ENCODE results near the gene ZNF160.
"Not testable (repeated sequence)": the region's sequence is repeated elsewhere in the genome, so short reads cannot be mapped to it uniquely, and the experiment has no call there.

The ZNF160 gene

GRCh38 chr19:53103234-53104203 lies at the start of gene ZNF160:
ZNF160 (minus strand) TSS chr19:53103422; CDS start chr19:53086276, 17,146 bp downstream.
- peak; percentile 88 for DNase-seq (ENCODE audit: low read depth)
- peak within 1 kb of the TSS; percentile 92 for H3K4me3 ChIP-seq (ENCODE audit: low read depth, low read length)

GRCh38 chr19:53147645-53148044 lies 44.4 kb upstream of the ZNF160 start:
- DNase-seq (ENCODE audit: low read depth) = no peak
- H3K4me3 ChIP-seq (ENCODE audit: low read depth, low read length) = no peak overlapping the region

DNA sequence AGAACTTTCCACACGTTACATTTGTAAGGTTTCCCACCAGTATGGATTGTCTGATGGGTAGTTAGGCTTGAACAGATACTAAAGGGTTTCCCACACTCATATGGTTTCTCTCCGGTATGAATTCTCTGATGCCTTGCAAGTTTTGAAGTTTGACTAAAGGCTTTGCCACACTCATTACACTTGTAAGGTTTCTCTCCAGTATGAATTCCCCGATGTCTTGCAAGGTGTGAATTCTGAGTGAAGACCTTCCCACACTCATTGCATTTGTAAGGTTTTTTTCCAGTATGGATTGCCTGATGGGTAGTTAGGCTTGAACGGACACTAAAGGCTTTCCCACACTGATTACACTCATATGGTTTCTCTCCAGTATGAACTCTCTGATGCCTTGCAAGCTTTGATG lies 37.1 kb upstream of the ZNF160 start:
- no peak overlapping the region for H3K4me3 ChIP-seq (ENCODE audit: low read depth, low read length)
- DNase-seq (ENCODE audit: low read depth) = no peak

GRCh38 chr19:53136432-53136831 lies 33.2 kb upstream of the ZNF160 start:
- DNase-seq (ENCODE audit: low read depth) = no peak
- H3K4me3 ChIP-seq (ENCODE audit: low read depth, low read length) = no peak overlapping the region

DNA sequence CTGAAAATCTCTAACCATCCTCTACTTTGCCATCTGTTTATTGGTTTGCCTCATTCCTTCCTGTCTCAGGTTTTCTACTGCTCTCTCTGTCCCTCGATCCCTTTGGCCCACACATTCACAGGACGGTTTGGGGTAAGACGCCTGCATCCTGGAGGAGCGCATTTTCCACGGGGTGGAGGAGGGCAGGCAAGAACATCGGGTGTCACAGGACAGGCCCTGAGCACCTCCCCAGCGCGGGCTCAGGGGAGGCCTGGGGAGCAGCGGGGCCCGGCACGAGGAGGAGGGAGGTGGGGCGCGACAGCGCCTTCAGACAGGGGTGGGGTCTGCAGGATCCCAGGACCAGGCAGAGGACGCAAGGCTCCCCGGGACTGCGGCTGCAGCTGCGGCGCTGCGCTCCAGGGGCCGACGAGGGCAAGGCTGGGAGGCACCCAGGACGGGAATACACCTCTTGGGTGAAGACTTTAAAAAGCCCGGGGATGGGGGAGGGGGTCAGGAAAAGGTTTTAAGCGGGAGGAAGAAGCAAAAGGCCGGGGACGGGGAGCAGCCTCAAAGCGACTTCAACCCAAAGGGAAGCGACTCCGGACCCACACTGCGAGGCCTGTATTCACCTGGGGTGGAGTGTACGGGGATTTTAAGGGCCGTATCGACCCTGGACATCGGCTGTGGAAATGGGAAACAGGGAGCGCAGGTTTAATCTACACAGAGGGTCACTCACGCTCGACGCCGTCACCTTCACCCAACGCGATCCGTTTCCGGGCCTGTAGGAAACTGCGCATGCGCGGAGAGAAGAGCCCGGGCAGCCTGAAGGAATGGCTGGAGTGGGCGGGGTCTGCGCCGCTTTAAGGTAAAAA lies 29.1 kb upstream of the ZNF160 start, which contains the start of gene ZNF415:
TSS of gene ZNF415 (minus strand) at position 770 of the 851 bp plus-strand sequence. CDS start 10,234 bp downstream, outside the sequence.
- peak within 1 kb of the TSS; percentile 78 for H3K4me3 ChIP-seq (ENCODE audit: low read depth, low read length)
- peak; percentile 43 for DNase-seq (ENCODE audit: low read depth)

- H3K4me3 ChIP-seq (ENCODE audit: low read depth, low read length) = peak overlapping the region; percentile 78
- no peak for DNase-seq (ENCODE audit: low read depth)
These were observed 28.5 kb upstream of the ZNF160 start for GRCh38 chr19:53131727-53132126.

DNA sequence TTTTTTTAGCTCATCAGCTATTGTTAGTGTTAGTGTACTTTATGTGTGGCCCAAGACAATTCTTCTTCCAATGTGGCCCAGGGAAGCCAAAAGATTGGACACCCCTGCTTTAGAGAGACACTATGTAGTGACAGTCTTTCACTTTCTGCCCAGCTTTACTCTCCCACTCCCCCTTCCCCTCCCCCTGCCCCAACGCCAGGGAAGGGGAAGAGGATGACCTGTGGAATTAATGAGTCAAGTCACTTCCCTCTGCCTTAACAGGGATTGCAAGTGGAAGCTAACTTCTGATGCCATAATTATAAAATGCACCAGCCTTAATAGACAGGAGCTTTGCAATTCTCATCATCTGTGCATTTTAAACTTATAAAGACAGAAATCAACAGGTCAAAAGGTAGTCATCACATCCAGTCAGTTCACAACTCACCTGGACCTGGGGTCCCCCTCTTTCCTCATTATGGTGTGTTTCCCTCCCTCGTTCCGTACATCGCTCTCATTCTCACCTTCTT lies 27.9 kb upstream of the ZNF160 start:
- H3K4me3 ChIP-seq (ENCODE audit: low read depth, low read length) = no peak overlapping the region
- no peak for DNase-seq (ENCODE audit: low read depth)

- H3K4me3 ChIP-seq (ENCODE audit: low read depth, low read length) = no peak overlapping the region
- DNase-seq (ENCODE audit: low read depth) = no peak
These were observed 27.3 kb upstream of the ZNF160 start for GRCh38 chr19:53130506-53130905.

GRCh38 chr19:53126733-53127526 lies 23.7 kb upstream of the ZNF160 start:
- H3K4me3 ChIP-seq (ENCODE audit: low read depth, low read length); DNase-seq (ENCODE audit: low read depth): not testable (repeated sequence)

- no peak for DNase-seq (ENCODE audit: low read depth)
These were observed 20.2 kb upstream of the ZNF160 start for GRCh38 chr19:53123400-53123799.

GRCh38 chr19:53112286-53112685 lies 9.1 kb upstream of the ZNF160 start:
- no peak for DNase-seq (ENCODE audit: low read depth)
- no peak overlapping the region for H3K4me3 ChIP-seq (ENCODE audit: low read depth, low read length)

More at GRCh38 chr19:53123400-53123799, 20.2 kb upstream of the ZNF160 start:
- no peak overlapping the region for H3K4me3 ChIP-seq (ENCODE audit: low read depth, low read length)

DNA sequence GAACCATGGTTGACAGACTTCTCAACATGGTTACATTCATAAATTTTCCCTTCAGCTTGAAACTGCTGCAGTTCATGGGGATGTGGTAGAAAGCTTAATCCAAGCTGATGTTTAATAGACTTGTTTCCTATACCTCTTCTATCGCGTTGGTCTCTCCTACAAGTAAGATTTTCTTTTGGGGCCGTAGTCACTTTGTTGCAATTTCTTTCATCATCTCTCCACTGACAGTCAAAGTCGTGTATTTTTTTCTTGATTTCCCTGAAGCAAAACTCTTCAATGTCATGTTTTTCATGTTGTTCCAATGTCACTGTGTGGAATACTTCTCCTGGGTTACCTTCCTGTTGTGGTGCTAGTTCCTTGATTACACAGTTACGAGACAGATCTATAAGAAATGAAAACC lies 6.3 kb upstream of the ZNF160 start:
- H3K4me3 ChIP-seq (ENCODE audit: low read depth, low read length) = no peak overlapping the region
- no peak for DNase-seq (ENCODE audit: low read depth)

DNA sequence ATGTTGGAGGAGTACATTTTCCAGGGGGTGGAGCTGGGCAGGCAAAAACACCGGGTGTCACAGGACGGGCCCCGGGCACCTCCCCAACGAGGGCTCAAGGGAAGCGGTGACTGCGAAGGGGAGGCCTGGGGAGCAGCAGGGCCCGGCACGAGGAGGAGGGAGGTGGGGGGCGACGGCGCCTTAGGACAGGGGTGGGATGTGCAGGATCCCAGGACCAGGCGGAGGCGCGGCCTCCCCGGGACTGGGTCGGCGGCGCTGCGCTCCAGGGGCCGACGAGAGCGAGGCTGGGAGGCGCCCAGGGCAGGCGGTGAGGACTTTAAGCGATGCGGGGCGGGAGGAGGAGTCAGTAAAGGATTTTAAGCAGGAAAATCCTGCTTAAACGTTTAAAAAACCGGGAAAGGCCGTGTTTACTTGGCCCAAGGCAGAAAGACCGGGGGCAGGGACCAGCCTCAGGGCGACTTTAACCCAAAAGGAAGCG lies 427 bp downstream of the ZNF160 start:
- peak; percentile 0 for DNase-seq (ENCODE audit: low read depth)

GRCh38 chr19:53102206-53102755 lies 941 bp downstream of the ZNF160 start:
- H3K4me3 ChIP-seq (ENCODE audit: low read depth, low read length) = peak overlapping the region; percentile 92

More for the DNA sequence above, 427 bp downstream of the ZNF160 start:
- H3K4me3 ChIP-seq (ENCODE audit: low read depth, low read length) = peak overlapping the region; percentile 92

GRCh38 chr19:53101518-53101917 lies 1.7 kb downstream of the ZNF160 start:
- H3K4me3 ChIP-seq (ENCODE audit: low read depth, low read length) = peak overlapping the region; percentile 92
- DNase-seq (ENCODE audit: low read depth) = no peak

More at GRCh38 chr19:53102206-53102755, 941 bp downstream of the ZNF160 start:
- no peak for DNase-seq (ENCODE audit: low read depth)

DNA sequence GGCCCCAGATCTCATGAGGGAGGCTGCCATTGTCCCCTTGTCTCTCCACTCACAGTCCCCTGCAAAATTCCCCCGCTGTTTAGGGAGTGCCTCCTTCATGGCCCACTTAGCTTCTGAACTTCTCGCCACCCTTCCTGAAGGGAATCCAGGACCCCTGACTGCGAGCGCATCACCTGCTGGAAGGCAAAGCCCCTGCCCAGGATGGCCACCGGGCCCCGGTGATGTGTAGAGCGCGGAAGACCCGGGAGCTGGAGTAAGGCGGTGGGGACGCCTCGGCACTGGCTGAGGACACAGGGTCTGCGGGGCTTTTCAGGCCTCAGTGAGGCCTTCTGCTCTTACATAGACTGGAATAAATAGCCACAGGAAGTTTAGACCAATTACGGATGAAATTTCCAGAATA lies 4.7 kb downstream of the ZNF160 start:
- not testable (repeated sequence) for DNase-seq (ENCODE audit: low read depth); H3K4me3 ChIP-seq (ENCODE audit: low read depth, low read length)

GRCh38 chr19:53096982-53097690 lies 6.1 kb downstream of the ZNF160 start:
- DNase-seq (ENCODE audit: low read depth); H3K4me3 ChIP-seq (ENCODE audit: low read depth, low read length): not testable (repeated sequence)

DNA sequence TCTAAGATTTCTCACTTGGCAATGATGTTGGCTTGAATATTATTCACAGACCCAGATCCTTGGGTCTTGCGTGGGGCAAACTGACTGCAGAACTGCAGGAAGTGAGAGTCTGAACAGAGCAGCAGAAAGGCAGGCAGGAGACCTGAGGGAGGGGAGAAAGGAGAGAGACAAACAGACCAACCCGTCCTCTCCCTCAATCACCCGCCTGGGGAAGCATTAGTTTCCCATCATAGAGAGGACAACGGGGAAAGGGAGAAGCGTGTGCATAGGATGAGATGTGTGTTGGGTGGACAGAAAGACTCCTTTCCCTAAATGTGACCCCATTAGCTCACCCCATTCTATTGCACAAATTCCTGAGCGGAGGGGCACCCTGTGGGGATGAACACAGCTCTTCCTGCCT lies 6.6 kb downstream of the ZNF160 start:
- not testable (repeated sequence) for DNase-seq (ENCODE audit: low read depth); H3K4me3 ChIP-seq (ENCODE audit: low read depth, low read length)

Measured in skeletal muscle cell (primary cell).